ENCODE data around the gene CASZ1. TPM values are rescaled to one million over a fixed set of nuclear protein-coding genes. Genes with fewer than 3 reads are reported as not detected.

The CASZ1 gene
- total and polyA plus RNA-seq, 10 of the 15 experiments (the other 5 are each of a cell fraction or from before 2014, with no cell fraction given): 0.52 to 9.8 (median 3.7) TPM

- DNase-seq (ENCODE audit: low read depth, low spot score) (no peak), FAIRE-seq (no peak), ATAC-seq (no peak)
- 17% methylated on average over 3 of the region's 11 CpGs for WGBS (ENCODE audit: insufficient coverage, insufficient replicate concordance, low lambda C conversion rate, missing lambda C conversion rate)
- no peak overlapping the region for H3K4me2 ChIP-seq (ENCODE audit: control insufficient read depth, insufficient read depth)
- intact Hi-C loops (cut with micrococcal nuclease; ENCODE audit: unreplicated experiment) (no loop called here), in situ Hi-C loops (cut with MboI) (no loop called here)
- CTCF ChIA-PET: no interaction called here
- no peaks in the 10 kb centered on the region for H3K9me3 ChIP-seq (replicated peaks; ENCODE audit: control insufficient read depth, insufficient read depth, low read length)
- no peaks in the 10 kb centered on the region for H3K36me3 ChIP-seq (ENCODE audit: control insufficient read depth in 2 of 2, insufficient read depth in 2 of 2, low read length in 1 of 2)
- peaks cover 0 to 2% of the 10 kb centered on the region in 2 experiments; a peak in 2 of 4 replicates for H3K27me3 ChIP-seq (replicated peaks in 1 of 2; ENCODE audit: control insufficient read depth in 2 of 2, insufficient read depth in 2 of 2, low read length in 1 of 2)
- no peaks in the 10 kb centered on the region for H3K79me2 ChIP-seq (ENCODE audit: control insufficient read depth, insufficient read depth, low read length)
- H3K9ac ChIP-seq (ENCODE audit: control insufficient read depth, insufficient read depth, low read length): no peak overlapping the region
- TF ChIP-seq YBX1 (IDR thresholded peaks at IDR 0.05) (no peak), HDGF (IDR thresholded peaks at IDR 0.05) (no peak), E2F8 (IDR thresholded peaks at IDR 0.05; ENCODE audit: low read depth, partially characterized antibody) (no peak), CREM (IDR thresholded peaks at IDR 0.05; ENCODE audit: low read depth) (no peak), RUNX3 (IDR thresholded peaks at IDR 0.05; ENCODE audit: low read length) (no peak), ZBTB33 (IDR thresholded peaks at IDR 0.05) (no peak), NFIC (IDR thresholded peaks at IDR 0.05; ENCODE audit: low read depth, low read length) (no peak), ZBTB40 (IDR thresholded peaks at IDR 0.05; ENCODE audit: borderline replicate concordance) (no peak), E4F1 (IDR thresholded peaks at IDR 0.05; ENCODE audit: borderline replicate concordance, partially characterized antibody) (no peak), MXI1 (IDR thresholded peaks at IDR 0.05; ENCODE audit: low read depth, low read length) (no peak)
- SMC1A ChIA-PET (ENCODE audit: uncharacterized antibody, unreplicated experiment): no interaction called here
- POLR2A ChIA-PET: no interaction called here
- H3K4me3 ChIP-seq: no peak overlapping the region
- RAD21 ChIA-PET (ENCODE audit: unreplicated experiment): no interaction called here
- H3K4me1 ChIP-seq (ENCODE audit: control insufficient read depth, insufficient read depth, low read length): no peaks in the 10 kb centered on the region
- H2AFZ ChIP-seq (ENCODE audit: control insufficient read depth, low read depth, low read length): no peak overlapping the region
- no TSS peak for BruUV-seq (replicated peaks)
- H3K27ac ChIP-seq (ENCODE audit: control insufficient read depth, insufficient read depth): no peak overlapping the region
- no peaks in the 10 kb centered on the region for H4K20me1 ChIP-seq (ENCODE audit: control insufficient read depth, insufficient read depth)
These were observed 87.7 kb downstream of the CASZ1 start for GRCh38 chr1:10708757-10709156.
